Fibroblast of pulmonary artery (primary cell): ENCODE measurements around the gene ZNF846.

Experiments used
- DNase-seq: peaks from one replicate; pipeline ENCODE4 v3.0.0-alpha.2; 2010; ENCODE audit warnings: low read depth
- H3K4me3 ChIP-seq: replicated peaks from 2 replicates; pipeline ENCODE4 v1.5.1; 2011; ENCODE audit warnings: low read depth, mild to moderate bottlenecking, control low read depth, low read length, moderate library complexity
- CTCF ChIP-seq: IDR thresholded peaks from 2 replicates; pipeline ENCODE4 v1.5.1; 2011; ENCODE audit warnings: mild to moderate bottlenecking, control low read depth, low read length, inconsistent platforms; ENCODE audit errors: missing control alignments

The ZNF846 gene

DNA sequence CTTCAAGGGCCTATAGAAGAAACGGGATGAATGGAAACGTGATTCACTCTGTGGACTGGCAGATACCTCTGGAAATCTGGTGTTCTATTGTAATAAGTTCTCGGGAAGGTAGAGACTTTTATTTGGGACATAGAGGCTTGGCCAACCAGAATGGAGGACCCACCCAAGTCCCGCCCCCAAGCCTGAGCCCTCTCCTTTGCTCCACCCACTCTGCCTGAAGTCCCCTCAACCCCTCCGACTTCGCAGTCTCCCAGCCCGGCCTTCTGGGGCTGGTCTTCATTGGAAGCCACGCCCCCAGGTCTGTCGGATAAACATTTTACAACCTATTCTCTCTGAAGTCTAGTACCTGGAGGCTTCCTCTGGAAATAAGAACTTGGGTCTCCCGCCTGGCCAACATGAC, 33.4 kb upstream of the ZNF846 start:
- no peak for TF ChIP-seq CTCF
- no peak for DNase-seq
- H3K4me3 ChIP-seq: no peak overlapping the region

- DNase-seq: no peak
- no peak for TF ChIP-seq CTCF
- no peak overlapping the region for H3K4me3 ChIP-seq
Measured at GRCh38 chr19:9799162-9799561, 30.6 kb upstream of the ZNF846 start.

- no peak for DNase-seq
- no peak for TF ChIP-seq CTCF
- H3K4me3 ChIP-seq: no peak overlapping the region
Measured at GRCh38 chr19:9797871-9798270, 29.3 kb upstream of the ZNF846 start.

- TF ChIP-seq CTCF: peak; percentile 93
- peak; percentile 95 for DNase-seq
- no peak overlapping the region for H3K4me3 ChIP-seq
Measured at GRCh38 chr19:9796113-9796773, 27.7 kb upstream of the ZNF846 start.

GRCh38 chr19:9793071-9793591, 24.6 kb upstream of the ZNF846 start:
- DNase-seq: peak; percentile 61
- no peak for TF ChIP-seq CTCF
- peak overlapping the region; percentile 84 for H3K4me3 ChIP-seq

- TF ChIP-seq CTCF: no peak
- peak overlapping the region; percentile 84 for H3K4me3 ChIP-seq
- DNase-seq: peak; percentile 96
Measured at GRCh38 chr19:9792206-9793070, 23.9 kb upstream of the ZNF846 start.
